Sigmoid colon (tissue), 7 donors: ENCODE measurements around the gene MYO1F. TPM values are rescaled to one million over a fixed set of nuclear protein-coding genes. Genes with fewer than 3 reads are reported as not detected.
A peak's percentile ranks its signal among the peaks of the same experiment; 100 is the strongest.

Experiments
- DNase-seq: peaks from one replicate; pipeline ENCODE4 v3.0.0-alpha.2; 2019
- H3K27ac ChIP-seq, 4 donors: fragments of 200-600 bp; sonication (generic); one replicate each; pipeline ENCODE4 v1.5.1; 2016 to 2019; ENCODE audit warnings: mild to moderate bottlenecking in 1 of 4
- H3K27me3 ChIP-seq, 3 donors: fragments of 200-600 bp; sonication (generic); one replicate each; pipeline ENCODE4 v1.5.1; 2019; ENCODE audit warnings: mild to moderate bottlenecking in 1 of 3
- H3K36me3 ChIP-seq, 4 donors: fragments of 200-600 bp; sonication (generic); one replicate each; pipeline ENCODE4 v1.5.1; 2016 to 2019
- H3K4me1 ChIP-seq, 4 donors: fragments of 200-600 bp; sonication (generic); one replicate each; pipeline ENCODE4 v1.5.1; 2017 to 2019
- H3K4me3 ChIP-seq, 4 donors: fragments of 200-600 bp; sonication (generic); one replicate each; pipeline ENCODE4 v1.5.1; 2017 to 2019; ENCODE audit warnings: mild to moderate bottlenecking in 2 of 4, moderate library complexity in 1 of 4
- H3K9me3 ChIP-seq, 4 donors: fragments of 200-600 bp in 3 of 4; sonication (generic) in 3 of 4; one replicate each; pipeline versions ENCODE4 v1.5.1 to v1.6.1; 2013 to 2019
- EP300 ChIP-seq, 4 donors: sonication (generic); formaldehyde crosslinking; IDR thresholded peaks; one replicate each; pipeline ENCODE4 v1.6.1; 2017; ENCODE audit warnings: antibody characterized with exemption in 4 of 4
- POLR2A ChIP-seq, 2 donors: fragments of 450-650 bp; IDR thresholded peaks; one replicate each; pipeline ENCODE4 v1.6.1; 2016; ENCODE audit warnings: antibody characterized with exemption in 2 of 2, mild to moderate bottlenecking in 2 of 2, moderate library complexity in 2 of 2
- POLR2AphosphoS5 ChIP-seq, 4 donors: sonication (generic); formaldehyde crosslinking; IDR thresholded peaks; one replicate each; pipeline ENCODE4 v1.6.1; 2017; ENCODE audit warnings: antibody characterized with exemption in 4 of 4
- WGBS, 2 donors: extraction: QIAGEN DNeasy Blood & Tissue Kit; methylation state at CpG; one replicate each; pipeline ENCODE4 v1.1.7; 2013; 5-methylcytosine and 5-hydroxymethylcytosine counted together
- intact Hi-C: fragments of 100-400 bp; cut with DNase I; formaldehyde crosslinking; loops from one replicate; pipeline ENCODE4 v1.15.1; 2023
- polyA plus RNA-seq, 3 donors: library from polyadenylated mRNA; stranded (reverse); fragments of 200-250 nt; gene quantifications; one replicate each; pipeline ENCODE4 v1.2.3, GENCODE V29; 2013
- total RNA-seq, 4 donors: library from RNA; depleted of rRNA; stranded (reverse); fragments of >200 nt; gene quantifications; one replicate each; pipeline ENCODE4 v1.1.0, GENCODE V29; 2016
- TF ChIP-seq, protein P1 (sequence below), 4 experiments: fragments of 450-650 bp in 3 of 4; fragments of 200-600 bp in 1 of 4; IDR thresholded peaks; one replicate each; pipeline ENCODE4 v1.5.1; 2016 to 2019; ENCODE audit warnings: antibody characterized with exemption in 4 of 4, mild to moderate bottlenecking in 3 of 4, moderate library complexity in 2 of 4
- donor health status: healthy with polysubstance abuse.
- donor health status: Bipolar disorder and iron deficiency.
- donor health status: healthy.

MYO1F gene
- total and polyA plus RNA-seq, 7 donors: 6.6 to 19.4 (median 10.2) TPM

DNA sequence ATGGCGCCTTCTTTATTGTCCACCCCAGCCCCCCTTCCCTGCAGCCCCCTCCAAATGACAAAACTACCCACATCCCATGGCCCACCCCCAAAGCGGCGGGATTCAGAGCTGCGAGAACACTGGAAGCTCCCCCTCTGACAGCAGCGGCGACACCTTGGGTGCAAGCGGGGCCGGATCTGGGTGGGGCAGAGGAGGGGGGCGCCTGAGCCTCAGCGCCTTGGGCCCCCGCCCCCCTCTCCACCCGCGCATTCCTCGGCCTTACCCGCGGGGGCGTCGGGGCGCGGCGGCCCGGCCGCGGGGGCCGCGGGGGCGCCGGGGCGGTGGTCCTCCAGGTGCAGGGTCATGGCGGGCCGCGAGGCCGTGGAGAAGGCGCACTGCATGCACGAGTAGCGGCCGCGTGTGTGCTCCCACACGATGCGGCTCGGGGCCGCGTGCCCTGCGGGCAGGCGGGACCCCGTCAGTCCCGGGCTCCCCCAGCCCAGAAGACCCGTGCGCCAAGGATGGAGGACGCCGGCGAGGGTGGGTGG, 66.6 kb downstream of the MYO1F start:
- Histone ChIP-seq H3K4me1 (peaks cover 0 to 44% (median 36%) of the 10 kb centered on the region in 4 donors), H3K9me3 (no peaks in the 10 kb centered on the region), H3K4me3 (no peak overlapping the region), H3K36me3 (peaks cover 0 to 13% (median 0%) of the 10 kb centered on the region in 4 donors), H3K27me3 (no peaks in the 10 kb centered on the region), H3K27ac (no peak overlapping the region)
- no peak for TF ChIP-seq EP300 (IDR thresholded peaks at IDR 0.05)
- TF ChIP-seq, protein P1, sequence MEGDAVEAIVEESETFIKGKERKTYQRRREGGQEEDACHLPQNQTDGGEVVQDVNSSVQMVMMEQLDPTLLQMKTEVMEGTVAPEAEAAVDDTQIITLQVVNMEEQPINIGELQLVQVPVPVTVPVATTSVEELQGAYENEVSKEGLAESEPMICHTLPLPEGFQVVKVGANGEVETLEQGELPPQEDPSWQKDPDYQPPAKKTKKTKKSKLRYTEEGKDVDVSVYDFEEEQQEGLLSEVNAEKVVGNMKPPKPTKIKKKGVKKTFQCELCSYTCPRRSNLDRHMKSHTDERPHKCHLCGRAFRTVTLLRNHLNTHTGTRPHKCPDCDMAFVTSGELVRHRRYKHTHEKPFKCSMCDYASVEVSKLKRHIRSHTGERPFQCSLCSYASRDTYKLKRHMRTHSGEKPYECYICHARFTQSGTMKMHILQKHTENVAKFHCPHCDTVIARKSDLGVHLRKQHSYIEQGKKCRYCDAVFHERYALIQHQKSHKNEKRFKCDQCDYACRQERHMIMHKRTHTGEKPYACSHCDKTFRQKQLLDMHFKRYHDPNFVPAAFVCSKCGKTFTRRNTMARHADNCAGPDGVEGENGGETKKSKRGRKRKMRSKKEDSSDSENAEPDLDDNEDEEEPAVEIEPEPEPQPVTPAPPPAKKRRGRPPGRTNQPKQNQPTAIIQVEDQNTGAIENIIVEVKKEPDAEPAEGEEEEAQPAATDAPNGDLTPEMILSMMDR (IDR thresholded peaks at IDR 0.05): no peak
- no peak for TF ChIP-seq POLR2AphosphoS5 (IDR thresholded peaks at IDR 0.05)
- TF ChIP-seq POLR2A (IDR thresholded peaks at IDR 0.05): no peak
- no peak for DNase-seq
- intact Hi-C loops: no loop called here
- WGBS, 2 donors: 90 to 92% methylated on average over 52 of the region's 52 CpGs

DNA sequence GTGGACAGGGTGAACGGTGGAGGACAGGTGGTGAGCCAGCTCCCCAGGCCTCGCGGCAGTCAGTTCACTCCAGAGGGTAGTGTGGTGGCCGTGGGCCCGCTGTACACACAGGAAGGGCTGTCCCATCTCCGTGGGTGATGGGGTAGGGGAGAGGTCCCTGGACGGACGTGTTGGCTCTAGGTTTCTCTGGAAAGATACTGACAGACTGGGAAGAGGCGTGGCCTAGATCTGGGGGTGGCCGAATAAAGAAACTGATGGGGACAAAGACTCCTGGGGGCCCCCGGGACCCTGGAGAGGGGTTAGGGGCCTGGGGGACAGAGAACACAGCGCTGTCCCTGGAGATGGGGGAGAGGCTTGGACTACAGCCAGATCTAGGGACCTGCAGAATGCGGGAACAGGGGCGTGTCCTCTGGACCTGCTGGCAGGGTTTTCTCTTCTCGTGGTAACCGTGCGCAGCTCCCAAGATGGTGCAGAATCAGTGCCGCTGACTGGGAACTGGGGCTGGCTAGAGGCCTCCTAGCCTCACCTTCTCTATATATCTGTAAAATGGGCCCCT, 70.8 kb downstream of the MYO1F start:
- H3K27ac ChIP-seq: peak overlapping the region in 3 of 4 donors; percentile 8 to 43 (median 8)
- DNase-seq: no peak
- H3K9me3 ChIP-seq: no peaks in the 10 kb centered on the region
- TF ChIP-seq, protein P1 (IDR thresholded peaks at IDR 0.05): no peak
- peak in 1 of 4 donors; percentile 7 for TF ChIP-seq POLR2AphosphoS5 (IDR thresholded peaks at IDR 0.05)
- no peaks in the 10 kb centered on the region for H3K27me3 ChIP-seq
- H3K36me3 ChIP-seq: peaks cover 0 to 12% (median 0%) of the 10 kb centered on the region in 4 donors
- H3K4me3 ChIP-seq: peak overlapping the region; percentile 23 to 59 (median 54)
- 14 to 34% methylated on average over 18 of the region's 18 CpGs for WGBS, 2 donors
- peaks cover 0 to 22% (median 13%) of the 10 kb centered on the region in 4 donors for H3K4me1 ChIP-seq
- intact Hi-C loops: loop anchor here (1.0 to 5.0 kb wide), 3 partner anchors 94 to 152 kb away; partner anchors contain the start of gene MARCHF2

DNA sequence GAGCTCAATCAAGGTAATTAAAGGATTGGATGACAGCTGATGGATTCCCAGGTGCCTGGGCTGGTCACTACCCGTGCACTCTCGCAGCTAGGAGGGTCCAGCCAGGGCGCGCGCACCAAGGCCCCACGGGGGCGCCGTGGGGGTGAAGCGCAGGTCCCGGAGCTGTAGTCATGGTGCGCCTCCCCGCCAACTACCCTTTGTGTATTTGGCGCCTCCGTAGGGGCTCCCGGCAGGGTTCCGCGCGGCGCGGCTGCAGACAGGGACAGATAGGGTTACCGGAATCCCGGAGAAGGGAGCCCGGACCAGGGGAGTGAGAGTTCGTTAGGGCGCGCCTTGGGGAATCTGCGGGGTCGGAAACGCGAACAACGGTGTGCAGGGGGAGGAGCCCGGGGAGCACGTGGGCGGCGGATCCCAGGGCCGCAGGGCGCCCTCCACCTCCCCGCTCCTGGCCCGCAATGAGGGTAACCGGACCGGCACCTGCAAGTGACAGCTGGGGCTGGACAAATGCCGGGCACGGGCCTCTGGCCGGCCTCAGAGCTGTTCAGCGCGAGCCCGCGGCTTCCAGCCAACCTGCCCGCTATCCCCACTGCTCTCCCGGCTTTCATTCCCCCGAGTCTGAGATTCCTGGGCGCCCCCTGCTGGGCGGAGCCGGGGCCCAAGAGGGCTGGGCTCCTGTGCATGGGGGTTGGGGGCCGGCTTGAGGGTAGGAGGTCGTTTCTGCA, 71.4 kb downstream of the MYO1F start:
- peak overlapping the region; percentile 23 to 59 (median 54) for H3K4me3 ChIP-seq
- peak overlapping the region in 3 of 4 donors; percentile 8 to 43 (median 8) for H3K27ac ChIP-seq
- H3K4me1 ChIP-seq: peaks cover 0 to 20% (median 11%) of the 10 kb centered on the region in 4 donors
- peaks cover 0 to 5% (median 0%) of the 10 kb centered on the region in 4 donors for H3K36me3 ChIP-seq
- no peaks in the 10 kb centered on the region for H3K27me3 ChIP-seq
- DNase-seq: peak; percentile 85
- TF ChIP-seq, protein P1 (IDR thresholded peaks at IDR 0.05): peak; percentile 82 to 86 (median 86)
- no peak for TF ChIP-seq POLR2A (IDR thresholded peaks at IDR 0.05)
- TF ChIP-seq POLR2AphosphoS5 (IDR thresholded peaks at IDR 0.05): peak in 1 of 4 donors; percentile 43
- WGBS, 2 donors: 1% methylated on average over 56 of the region's 56 CpGs
- intact Hi-C loops: loop anchor here (1.0 to 5.0 kb wide), 3 partner anchors 93 to 152 kb away; partner anchors contain the start of gene MARCHF2
- no peaks in the 10 kb centered on the region for H3K9me3 ChIP-seq

DNA sequence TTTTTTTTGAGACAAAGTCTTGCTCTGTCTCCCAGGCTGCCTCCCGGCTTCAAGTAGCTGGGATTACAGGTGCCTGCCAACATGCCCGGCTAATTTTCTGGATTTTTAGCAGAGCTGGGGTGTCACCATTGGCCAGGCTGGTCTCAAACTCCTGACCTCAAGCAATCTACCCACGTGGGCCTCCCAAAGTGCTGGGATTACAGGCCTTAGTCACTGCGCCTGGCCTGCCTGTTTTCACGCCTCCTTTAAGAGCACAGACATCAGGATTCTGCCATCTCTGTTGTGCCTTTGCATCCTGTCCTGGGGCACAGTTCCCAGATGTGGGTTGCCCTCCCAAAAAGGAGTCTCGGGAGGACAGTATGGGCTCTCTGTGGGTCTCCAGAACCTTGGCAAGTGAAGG, 72.3 kb downstream of the MYO1F start:
- no peak for DNase-seq
- Histone ChIP-seq H3K4me3 (no peak overlapping the region), H3K9me3 (no peaks in the 10 kb centered on the region), H3K36me3 (no peaks in the 10 kb centered on the region), H3K27ac (no peak overlapping the region), H3K27me3 (no peaks in the 10 kb centered on the region), H3K4me1 (peaks cover 0 to 20% (median 11%) of the 10 kb centered on the region in 4 donors)
- WGBS, 2 donors: 76 to 85% methylated on average over 6 of the region's 6 CpGs
- TF ChIP-seq POLR2AphosphoS5 (IDR thresholded peaks at IDR 0.05) (no peak), POLR2A (IDR thresholded peaks at IDR 0.05) (no peak), EP300 (IDR thresholded peaks at IDR 0.05) (no peak)
- TF ChIP-seq, protein P1 (IDR thresholded peaks at IDR 0.05): no peak
- intact Hi-C loops: loop anchor here (5.0 kb wide), 1 partner anchor 108 kb away; no protein-coding TSS in a partner anchor
